ENCODE data around the gene KCNJ5.

The KCNJ5 gene

GRCh38 chr11:128927683-128928336 is 36.7 kb downstream of the KCNJ5 start:
- no peak for DNase-seq (ENCODE audit: extremely low read depth in 1 of 2, low read depth in 1 of 2)

GRCh38 chr11:128928400-128928799 is 37.2 kb downstream of the KCNJ5 start:
- DNase-seq (ENCODE audit: extremely low read depth in 1 of 2, low read depth in 1 of 2), result no peak

- no peak for DNase-seq (ENCODE audit: extremely low read depth in 1 of 2, low read depth in 1 of 2)
Observed at GRCh38 chr11:128929468-128929867, 38.3 kb downstream of the KCNJ5 start.

- DNase-seq (ENCODE audit: extremely low read depth in 1 of 2, low read depth in 1 of 2), result no peak
Observed at GRCh38 chr11:128929991-128930390, 38.8 kb downstream of the KCNJ5 start.

- DNase-seq (ENCODE audit: extremely low read depth in 1 of 2, low read depth in 1 of 2), result no peak
Observed at GRCh38 chr11:128931066-128931465, 39.9 kb downstream of the KCNJ5 start.

GRCh38 chr11:128931668-128932067 is 40.5 kb downstream of the KCNJ5 start:
- DNase-seq (ENCODE audit: extremely low read depth in 1 of 2, low read depth in 1 of 2), result no peak

GRCh38 chr11:128933481-128934178 is 42.5 kb downstream of the KCNJ5 start:
- no peak for DNase-seq (ENCODE audit: extremely low read depth in 1 of 2, low read depth in 1 of 2)

GRCh38 chr11:128934351-128934750 is 43.2 kb downstream of the KCNJ5 start:
- DNase-seq (ENCODE audit: extremely low read depth in 1 of 2, low read depth in 1 of 2), result no peak

- no peak for DNase-seq (ENCODE audit: extremely low read depth in 1 of 2, low read depth in 1 of 2)
Observed at GRCh38 chr11:128934926-128935325, 43.8 kb downstream of the KCNJ5 start.

GRCh38 chr11:128936606-128937251 is 45.6 kb downstream of the KCNJ5 start:
- no peak for DNase-seq (ENCODE audit: extremely low read depth in 1 of 2, low read depth in 1 of 2)

GRCh38 chr11:128937480-128937879 is 46.3 kb downstream of the KCNJ5 start:
- DNase-seq (ENCODE audit: extremely low read depth in 1 of 2, low read depth in 1 of 2), result no peak

- DNase-seq (ENCODE audit: extremely low read depth in 1 of 2, low read depth in 1 of 2), result no peak
Observed at GRCh38 chr11:128938156-128938885, 47.2 kb downstream of the KCNJ5 start.

- no peak for DNase-seq (ENCODE audit: extremely low read depth in 1 of 2, low read depth in 1 of 2)
Observed at GRCh38 chr11:128939591-128939990, 48.4 kb downstream of the KCNJ5 start.

- DNase-seq (ENCODE audit: extremely low read depth in 1 of 2, low read depth in 1 of 2), result no peak
Observed at GRCh38 chr11:128940156-128940555, 49.0 kb downstream of the KCNJ5 start.

- no peak for DNase-seq (ENCODE audit: extremely low read depth in 1 of 2, low read depth in 1 of 2)
Observed at GRCh38 chr11:128940603-128941002, 49.4 kb downstream of the KCNJ5 start.

- no peak for DNase-seq (ENCODE audit: extremely low read depth in 1 of 2, low read depth in 1 of 2)
Observed at GRCh38 chr11:128941110-128941509, 50.0 kb downstream of the KCNJ5 start.

- DNase-seq (ENCODE audit: extremely low read depth in 1 of 2, low read depth in 1 of 2), result no peak
Observed at GRCh38 chr11:128941573-128942271, 50.6 kb downstream of the KCNJ5 start.

- no peak for DNase-seq (ENCODE audit: extremely low read depth in 1 of 2, low read depth in 1 of 2)
Observed at GRCh38 chr11:128942272-128942612, 51.1 kb downstream of the KCNJ5 start.

GRCh38 chr11:128942817-128943427 is 51.8 kb downstream of the KCNJ5 start, which contains the start of gene TP53AIP1:
TP53AIP1 (minus strand) TSS chr11:128942871; CDS start chr11:128937818, 5,053 bp downstream.
- no peak for DNase-seq (ENCODE audit: extremely low read depth in 1 of 2, low read depth in 1 of 2)

- no peak for DNase-seq (ENCODE audit: extremely low read depth in 1 of 2, low read depth in 1 of 2)
Observed at GRCh38 chr11:128943428-128943976, 52.3 kb downstream of the KCNJ5 start.

Data from stimulated activated CD8-positive, alpha-beta memory T cell treated with anti-CD3 and anti-CD28 coated beads, Interleukin-7, amount 100 ng/mL, for 48 hours (primary cell).